Forelimb muscle (tissue), 1 donor: ENCODE measurements around the gene TP53RK. TPM values are rescaled to one million over a fixed set of nuclear protein-coding genes. Genes with fewer than 3 reads are reported as not detected.
"Not testable (repeated sequence)": the region's sequence is repeated elsewhere in the genome, so short reads cannot be mapped to it uniquely, and the experiment has no call there.

Experiments
- DNase-seq: peaks from one replicate; pipeline ENCODE4 v3.0.0-alpha.2; 2013; ENCODE audit warnings: low read depth
- polyA plus RNA-seq: library from polyadenylated mRNA; unstranded; fragments of 120-200 nt; gene quantifications from one replicate; pipeline ENCODE4 v1.2.1, GENCODE V29; 2013; ENCODE audit not compliant: insufficient read length

Gene TP53RK
- polyA plus RNA-seq, 1 donor = 9.9 TPM

- DNase-seq = no peak
Measured at GRCh38 chr20:46683939-46684750, 5.1 kb downstream of the TP53RK start.

- no peak for DNase-seq
Measured at GRCh38 chr20:46683668-46683938, 5.6 kb downstream of the TP53RK start.

- no peak for DNase-seq
Measured at GRCh38 chr20:46683011-46683667, 6.1 kb downstream of the TP53RK start.

- DNase-seq = no peak
Measured at GRCh38 chr20:46682063-46682821, 7.0 kb downstream of the TP53RK start.

- no peak for DNase-seq
Measured at GRCh38 chr20:46681032-46681854, 8.0 kb downstream of the TP53RK start.

- DNase-seq = no peak
Measured at GRCh38 chr20:46680684-46681031, 8.6 kb downstream of the TP53RK start.

GRCh38 chr20:46678516-46678915 is 10.7 kb downstream of the TP53RK start:
- DNase-seq = no peak

- DNase-seq = no peak
Measured at GRCh38 chr20:46677608-46678007, 11.6 kb downstream of the TP53RK start.

- not testable (repeated sequence) for DNase-seq
Measured at GRCh38 chr20:46676649-46677316, 12.5 kb downstream of the TP53RK start.

GRCh38 chr20:46674253-46675083 is 14.8 kb downstream of the TP53RK start:
- DNase-seq = no peak

- DNase-seq = no peak
Measured at GRCh38 chr20:46673394-46674252, 15.6 kb downstream of the TP53RK start.

GRCh38 chr20:46672543-46673148 is 16.6 kb downstream of the TP53RK start:
- no peak for DNase-seq

GRCh38 chr20:46671866-46672542 is 17.2 kb downstream of the TP53RK start:
- DNase-seq = no peak

GRCh38 chr20:46670585-46671584 is 18.4 kb downstream of the TP53RK start:
- no peak for DNase-seq

GRCh38 chr20:46670228-46670584 is 19.0 kb downstream of the TP53RK start:
- DNase-seq = no peak

GRCh38 chr20:46666818-46667515 is 22.3 kb downstream of the TP53RK start:
- no peak for DNase-seq

GRCh38 chr20:46666306-46666705 is 22.9 kb downstream of the TP53RK start:
- no peak for DNase-seq
